ENCODE results near the gene SLC7A4. TPM values are rescaled to one million over a fixed set of nuclear protein-coding genes. Genes with fewer than 3 reads are reported as not detected.

SLC7A4 gene
- total and polyA plus RNA-seq, 2 of the 8 experiments (the other 6 are each of a cell fraction or from before 2014, with no cell fraction given) = 0.92 TPM; not detected in 1

DNA sequence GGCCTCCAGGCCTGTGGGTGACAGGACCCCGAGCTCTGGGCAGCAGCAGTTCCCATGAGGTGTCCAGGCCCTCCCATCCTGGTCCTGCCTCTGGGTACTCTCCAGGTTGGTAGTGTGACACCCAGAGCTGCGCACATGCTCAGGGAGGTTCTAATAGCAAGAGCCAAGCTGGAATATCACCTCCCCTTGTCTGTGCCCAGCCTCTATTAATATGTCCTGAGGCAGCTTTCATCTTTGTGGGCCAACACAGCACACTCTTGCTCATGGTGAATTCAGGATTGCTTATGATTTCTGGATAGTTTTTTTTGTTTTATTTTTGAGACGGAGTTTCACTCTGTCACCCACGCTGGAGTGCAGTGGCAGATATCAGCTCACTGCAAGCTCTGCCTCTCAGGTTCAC lies 14.0 kb downstream of the SLC7A4 start (continued):
- TF ChIP-seq CBX5 (IDR thresholded peaks at IDR 0.05; ENCODE audit: low read depth, low read length) = no peak
- TF ChIP-seq SRF (IDR thresholded peaks at IDR 0.05; ENCODE audit: low read depth, low read length) = no peak
- no peak for TF ChIP-seq BACH1 (IDR thresholded peaks at IDR 0.05; ENCODE audit: low read length)

All from H1 (cell line).